SK-N-SH treated with all-trans-retinoic acid at 6 μM for 48 hours (cell line): Measurements from ENCODE around the gene CCR6.

Source experiments
- ATAC-seq: fragments of 200-7000 bp; cut with Tn5 transposase; 3 replicates; pipeline ENCODE4 v1.9.1; 2020; ENCODE audit warnings: mild to moderate bottlenecking, moderate library complexity
- BACH2 ChIP-seq: fragments of 250-450 bp; sonication (Bioruptor Pico); IDR thresholded peaks from 2 replicates; pipeline ENCODE4 v1.9.0; 2021; ENCODE audit warnings: mild to moderate bottlenecking, borderline replicate concordance
- CSDC2 ChIP-seq: fragments of 250-450 bp; sonication (Bioruptor Pico); IDR thresholded peaks from 2 replicates; pipeline ENCODE4 v1.5.0; 2020; ENCODE audit warnings: mild to moderate bottlenecking, moderate library complexity
- ESRRG ChIP-seq: fragments of 250-450 bp; sonication (Bioruptor Pico); IDR thresholded peaks from 2 replicates; pipeline ENCODE4 v1.6.1; 2021; ENCODE audit warnings: mild to moderate bottlenecking
- GLIS3 ChIP-seq: fragments of 250-450 bp; sonication (Bioruptor Pico); IDR thresholded peaks from 2 replicates; pipeline ENCODE4 v1.5.0; 2020; ENCODE audit warnings: mild to moderate bottlenecking, moderate library complexity
- ISL1 ChIP-seq: fragments of 250-450 bp; sonication (Bioruptor Pico); IDR thresholded peaks from 2 replicates; pipeline ENCODE4 v2.1.2; 2022; ENCODE audit warnings: mild to moderate bottlenecking, moderate library complexity
- OSR1 ChIP-seq: fragments of 250-450 bp; sonication (Bioruptor Pico); IDR thresholded peaks from 2 replicates; pipeline ENCODE4 v1.8.0; 2022; ENCODE audit warnings: moderate library complexity, mild to moderate bottlenecking, inconsistent platforms
- PATZ1 ChIP-seq: fragments of 250-450 bp; sonication (Bioruptor Pico); IDR thresholded peaks from 2 replicates; pipeline ENCODE4 v1.8.0; 2020; ENCODE audit warnings: mild to moderate bottlenecking, moderate library complexity, borderline replicate concordance
- POU6F1 ChIP-seq: fragments of 250-450 bp; sonication (Bioruptor Pico); IDR thresholded peaks from 2 replicates; pipeline ENCODE4 v1.8.0; 2021; ENCODE audit warnings: low read depth, mild to moderate bottlenecking, moderate library complexity, borderline replicate concordance
- PPARA ChIP-seq: fragments of 250-450 bp; sonication (Bioruptor Pico); IDR thresholded peaks from 2 replicates; pipeline ENCODE4 v1.5.0; 2020; ENCODE audit warnings: mild to moderate bottlenecking, borderline replicate concordance
- RARB ChIP-seq: fragments of 250-450 bp; sonication (Bioruptor Pico); IDR thresholded peaks from 2 replicates; pipeline ENCODE4 v1.8.0; 2021; ENCODE audit warnings: mild to moderate bottlenecking, moderate library complexity
- SNAI2 ChIP-seq: fragments of 250-450 bp; sonication (Bioruptor Pico); IDR thresholded peaks from 2 replicates; pipeline ENCODE4 v1.5.0; 2020; ENCODE audit warnings: mild to moderate bottlenecking, moderate library complexity
- TCF4 ChIP-seq: fragments of 250-450 bp; sonication (Bioruptor Pico); IDR thresholded peaks from 2 replicates; pipeline ENCODE4 v1.8.0; 2021; ENCODE audit warnings: mild to moderate bottlenecking, moderate library complexity, borderline replicate concordance
- TOX ChIP-seq: fragments of 250-450 bp; sonication (Bioruptor Pico); IDR thresholded peaks from 2 replicates; pipeline ENCODE4 v1.8.0; 2021; ENCODE audit warnings: mild to moderate bottlenecking, moderate library complexity, borderline replicate concordance
- ZC3H10 ChIP-seq: fragments of 250-450 bp; sonication (Bioruptor Pico); IDR thresholded peaks from 2 replicates; pipeline ENCODE4 v1.5.1; 2021; ENCODE audit warnings: mild to moderate bottlenecking, moderate library complexity
- ZFP3 ChIP-seq: fragments of 250-450 bp; sonication (Bioruptor Pico); IDR thresholded peaks from 2 replicates; pipeline ENCODE4 v1.5.0; 2020; ENCODE audit warnings: mild to moderate bottlenecking, moderate library complexity
- ZFP30 ChIP-seq: fragments of 450-650 bp; formaldehyde crosslinking; IDR thresholded peaks from 2 replicates; pipeline ENCODE4 v1.5.0; 2022; ENCODE audit warnings: mild to moderate bottlenecking, moderate library complexity
- ZNF565 ChIP-seq: fragments of 450-650 bp; formaldehyde crosslinking; conservative IDR thresholded peaks from 2 replicates; pipeline ENCODE4 v1.5.0; 2020; ENCODE audit warnings: low read depth, mild to moderate bottlenecking, moderate library complexity
- ZNF70 ChIP-seq: fragments of 450-650 bp; formaldehyde crosslinking; IDR thresholded peaks from 2 replicates; pipeline ENCODE4 v1.5.0; 2020; ENCODE audit warnings: mild to moderate bottlenecking, moderate library complexity
- ZNF8 ChIP-seq: fragments of 450-650 bp; formaldehyde crosslinking; IDR thresholded peaks from 2 replicates; pipeline ENCODE4 v1.5.0; 2020; ENCODE audit warnings: mild to moderate bottlenecking, moderate library complexity
- TF ChIP-seq, protein P1 (sequence below): fragments of 250-450 bp; sonication (Bioruptor Pico); IDR thresholded peaks from 2 replicates; pipeline ENCODE4 v1.5.0; 2020; ENCODE audit warnings: mild to moderate bottlenecking, moderate library complexity
- TF ChIP-seq, protein P2 (sequence below): fragments of 250-450 bp; sonication (Bioruptor Pico); IDR thresholded peaks from 2 replicates; pipeline ENCODE4 v1.5.1; 2021; ENCODE audit warnings: mild to moderate bottlenecking, moderate library complexity
- TF ChIP-seq, protein P3 (sequence below): fragments of 250-450 bp; sonication (Bioruptor Pico); IDR thresholded peaks from 2 replicates; pipeline ENCODE4 v1.5.1; 2020; ENCODE audit warnings: low read depth, mild to moderate bottlenecking, moderate library complexity

CCR6 gene

GRCh38 chr6:167154895-167155294, 32.0 kb downstream of the CCR6 start:
- no peak for ATAC-seq
- TF ChIP-seq PPARA (CRISPR knock-in tag) (no peak), BACH2 (CRISPR knock-in tag) (no peak), ISL1 (CRISPR knock-in tag) (no peak), CSDC2 (no peak), OSR1 (CRISPR knock-in tag) (no peak), ZC3H10 (no peak), POU6F1 (CRISPR knock-in tag) (no peak), ESRRG (CRISPR knock-in tag) (no peak), RARB (CRISPR knock-in tag) (no peak), ZFP30 (no peak), ZFP3 (CRISPR knock-in tag) (no peak), PATZ1 (CRISPR knock-in tag) (no peak), SNAI2 (CRISPR knock-in tag) (no peak), ZNF565 (CRISPR knock-in tag) (no peak), TCF4 (CRISPR knock-in tag) (no peak), ZNF8 (no peak)
- TF ChIP-seq, protein P1, sequence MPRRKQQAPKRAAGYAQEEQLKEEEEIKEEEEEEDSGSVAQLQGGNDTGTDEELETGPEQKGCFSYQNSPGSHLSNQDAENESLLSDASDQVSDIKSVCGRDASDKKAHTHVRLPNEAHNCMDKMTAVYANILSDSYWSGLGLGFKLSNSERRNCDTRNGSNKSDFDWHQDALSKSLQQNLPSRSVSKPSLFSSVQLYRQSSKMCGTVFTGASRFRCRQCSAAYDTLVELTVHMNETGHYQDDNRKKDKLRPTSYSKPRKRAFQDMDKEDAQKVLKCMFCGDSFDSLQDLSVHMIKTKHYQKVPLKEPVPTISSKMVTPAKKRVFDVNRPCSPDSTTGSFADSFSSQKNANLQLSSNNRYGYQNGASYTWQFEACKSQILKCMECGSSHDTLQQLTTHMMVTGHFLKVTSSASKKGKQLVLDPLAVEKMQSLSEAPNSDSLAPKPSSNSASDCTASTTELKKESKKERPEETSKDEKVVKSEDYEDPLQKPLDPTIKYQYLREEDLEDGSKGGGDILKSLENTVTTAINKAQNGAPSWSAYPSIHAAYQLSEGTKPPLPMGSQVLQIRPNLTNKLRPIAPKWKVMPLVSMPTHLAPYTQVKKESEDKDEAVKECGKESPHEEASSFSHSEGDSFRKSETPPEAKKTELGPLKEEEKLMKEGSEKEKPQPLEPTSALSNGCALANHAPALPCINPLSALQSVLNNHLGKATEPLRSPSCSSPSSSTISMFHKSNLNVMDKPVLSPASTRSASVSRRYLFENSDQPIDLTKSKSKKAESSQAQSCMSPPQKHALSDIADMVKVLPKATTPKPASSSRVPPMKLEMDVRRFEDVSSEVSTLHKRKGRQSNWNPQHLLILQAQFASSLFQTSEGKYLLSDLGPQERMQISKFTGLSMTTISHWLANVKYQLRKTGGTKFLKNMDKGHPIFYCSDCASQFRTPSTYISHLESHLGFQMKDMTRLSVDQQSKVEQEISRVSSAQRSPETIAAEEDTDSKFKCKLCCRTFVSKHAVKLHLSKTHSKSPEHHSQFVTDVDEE, result no peak
- TF ChIP-seq, protein P2, sequence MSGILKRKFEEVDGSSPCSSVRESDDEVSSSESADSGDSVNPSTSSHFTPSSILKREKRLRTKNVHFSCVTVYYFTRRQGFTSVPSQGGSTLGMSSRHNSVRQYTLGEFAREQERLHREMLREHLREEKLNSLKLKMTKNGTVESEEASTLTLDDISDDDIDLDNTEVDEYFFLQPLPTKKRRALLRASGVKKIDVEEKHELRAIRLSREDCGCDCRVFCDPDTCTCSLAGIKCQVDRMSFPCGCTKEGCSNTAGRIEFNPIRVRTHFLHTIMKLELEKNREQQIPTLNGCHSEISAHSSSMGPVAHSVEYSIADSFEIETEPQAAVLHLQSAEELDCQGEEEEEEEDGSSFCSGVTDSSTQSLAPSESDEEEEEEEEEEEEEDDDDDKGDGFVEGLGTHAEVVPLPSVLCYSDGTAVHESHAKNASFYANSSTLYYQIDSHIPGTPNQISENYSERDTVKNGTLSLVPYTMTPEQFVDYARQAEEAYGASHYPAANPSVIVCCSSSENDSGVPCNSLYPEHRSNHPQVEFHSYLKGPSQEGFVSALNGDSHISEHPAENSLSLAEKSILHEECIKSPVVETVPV (CRISPR knock-in tag), result no peak
- TF ChIP-seq, protein P3, sequence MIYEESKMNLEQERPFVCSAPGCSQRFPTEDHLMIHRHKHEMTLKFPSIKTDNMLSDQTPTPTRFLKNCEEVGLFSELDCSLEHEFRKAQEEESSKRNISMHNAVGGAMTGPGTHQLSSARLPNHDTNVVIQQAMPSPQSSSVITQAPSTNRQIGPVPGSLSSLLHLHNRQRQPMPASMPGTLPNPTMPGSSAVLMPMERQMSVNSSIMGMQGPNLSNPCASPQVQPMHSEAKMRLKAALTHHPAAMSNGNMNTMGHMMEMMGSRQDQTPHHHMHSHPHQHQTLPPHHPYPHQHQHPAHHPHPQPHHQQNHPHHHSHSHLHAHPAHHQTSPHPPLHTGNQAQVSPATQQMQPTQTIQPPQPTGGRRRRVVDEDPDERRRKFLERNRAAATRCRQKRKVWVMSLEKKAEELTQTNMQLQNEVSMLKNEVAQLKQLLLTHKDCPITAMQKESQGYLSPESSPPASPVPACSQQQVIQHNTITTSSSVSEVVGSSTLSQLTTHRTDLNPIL (CRISPR knock-in tag), result no peak

DNA sequence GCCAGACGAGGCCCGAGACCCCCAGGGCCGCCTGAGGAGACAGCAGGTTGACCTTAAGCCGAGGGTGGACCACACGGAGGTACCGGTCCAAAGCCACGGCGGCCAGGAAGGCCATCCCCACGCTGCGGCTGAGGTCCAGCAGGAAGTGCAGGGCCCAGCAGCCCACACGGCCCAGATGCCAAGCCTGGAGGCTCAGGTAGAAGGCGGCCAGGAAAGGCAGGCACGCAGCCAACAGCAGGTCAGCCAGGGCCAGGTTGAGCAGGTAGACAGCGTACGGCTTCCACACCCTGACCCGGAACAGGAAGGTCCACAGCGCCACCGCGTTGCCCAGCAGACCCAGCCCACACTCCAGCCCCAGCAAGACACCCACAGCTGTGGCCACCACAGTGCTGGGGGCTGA, 34.5 kb downstream of the CCR6 start:
- TF ChIP-seq ZNF70 (CRISPR knock-in tag) (no peak), SNAI2 (CRISPR knock-in tag) (no peak), ZNF8 (no peak), ZFP30 (no peak), OSR1 (CRISPR knock-in tag) (no peak), POU6F1 (CRISPR knock-in tag) (no peak), GLIS3 (CRISPR knock-in tag) (no peak), ISL1 (CRISPR knock-in tag) (no peak), RARB (CRISPR knock-in tag) (no peak), TOX (no peak), PATZ1 (CRISPR knock-in tag) (no peak)
- TF ChIP-seq, protein P2 (CRISPR knock-in tag), result no peak
- no peak for ATAC-seq
